Left ventricle myocardium inferior (tissue), 1 donor: Measurements from ENCODE around the gene PPP3R1. TPM values are rescaled to one million over a fixed set of nuclear protein-coding genes. Genes with fewer than 3 reads are reported as not detected.

Source experiments
- DNase-seq: peaks from one replicate; pipeline ENCODE4 v3.0.0-alpha.2; 2020
- H3K27ac ChIP-seq: fragments of 200-600 bp; replicated peaks from 2 replicates; pipeline ENCODE4 v1.8.0; 2021
- H3K27me3 ChIP-seq: fragments of 200-600 bp; 2 replicates; pipeline ENCODE4 v1.8.0; 2021; ENCODE audit warnings: low read depth
- H3K36me3 ChIP-seq: fragments of 200-600 bp; 2 replicates; pipeline ENCODE4 v1.8.0; 2021
- H3K4me1 ChIP-seq: fragments of 200-600 bp; 2 replicates; pipeline ENCODE4 v1.8.0; 2021
- H3K4me3 ChIP-seq: fragments of 200-600 bp; 2 replicates; pipeline ENCODE4 v1.8.0; 2021; ENCODE audit warnings: mild to moderate bottlenecking, moderate library complexity
- H3K9me3 ChIP-seq: fragments of 200-600 bp; replicated peaks from 2 replicates; pipeline ENCODE4 v1.8.0; 2021
- intact Hi-C: fragments of 100-400 bp; cut with micrococcal nuclease; formaldehyde crosslinking; loops from one replicate; pipeline ENCODE4 v1.11.0; 2022
- total RNA-seq: library from RNA; stranded (reverse); fragmentation: NEBNext Ultra II Directional; extraction: Animal tissue kit (Norgen Biotek cat#: 25700); gene quantifications from one replicate; pipeline ENCODE4 v1.2.1, GENCODE V29; 2021
- TF ChIP-seq, protein P1 (sequence below): fragments of 200-600 bp; IDR thresholded peaks from 2 replicates; pipeline ENCODE4 v1.8.0; 2021; ENCODE audit warnings: antibody characterized with exemption, mild to moderate bottlenecking, borderline replicate concordance
- donor health status: DM: no; HTN: yes; CAD: no; lungs with severe emphysema.

Gene PPP3R1
- total RNA-seq, 1 donor from 2014 or later: 34.6 TPM

DNA sequence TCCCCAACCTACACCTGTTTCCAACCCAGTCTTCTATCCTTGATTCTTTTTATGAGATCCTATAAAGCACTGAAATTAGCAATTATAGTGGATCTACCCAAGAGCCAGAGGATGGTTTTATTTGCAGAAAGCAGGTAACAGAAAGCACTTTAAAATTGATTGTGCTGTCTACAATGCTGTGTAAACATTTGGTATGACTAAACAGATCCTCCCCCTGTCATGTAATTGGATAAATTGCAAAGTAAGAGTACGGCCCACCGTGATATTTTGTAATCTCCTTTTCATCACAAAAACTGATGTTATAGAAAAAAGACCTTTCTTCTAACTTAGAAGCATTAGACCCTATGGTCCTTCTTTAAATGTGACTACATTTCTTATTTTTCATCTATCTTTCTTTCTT is 11.3 kb upstream of the PPP3R1 start:
- Histone ChIP-seq H3K4me1 (no peaks in the 10 kb centered on the region), H3K27me3 (no peaks in the 10 kb centered on the region), H3K9me3 (no peaks in the 10 kb centered on the region), H3K4me3 (no peak overlapping the region), H3K36me3 (no peaks in the 10 kb centered on the region), H3K27ac (no peak overlapping the region)
- intact Hi-C loops: no loop called here
- no peak for DNase-seq
- TF ChIP-seq, protein P1, sequence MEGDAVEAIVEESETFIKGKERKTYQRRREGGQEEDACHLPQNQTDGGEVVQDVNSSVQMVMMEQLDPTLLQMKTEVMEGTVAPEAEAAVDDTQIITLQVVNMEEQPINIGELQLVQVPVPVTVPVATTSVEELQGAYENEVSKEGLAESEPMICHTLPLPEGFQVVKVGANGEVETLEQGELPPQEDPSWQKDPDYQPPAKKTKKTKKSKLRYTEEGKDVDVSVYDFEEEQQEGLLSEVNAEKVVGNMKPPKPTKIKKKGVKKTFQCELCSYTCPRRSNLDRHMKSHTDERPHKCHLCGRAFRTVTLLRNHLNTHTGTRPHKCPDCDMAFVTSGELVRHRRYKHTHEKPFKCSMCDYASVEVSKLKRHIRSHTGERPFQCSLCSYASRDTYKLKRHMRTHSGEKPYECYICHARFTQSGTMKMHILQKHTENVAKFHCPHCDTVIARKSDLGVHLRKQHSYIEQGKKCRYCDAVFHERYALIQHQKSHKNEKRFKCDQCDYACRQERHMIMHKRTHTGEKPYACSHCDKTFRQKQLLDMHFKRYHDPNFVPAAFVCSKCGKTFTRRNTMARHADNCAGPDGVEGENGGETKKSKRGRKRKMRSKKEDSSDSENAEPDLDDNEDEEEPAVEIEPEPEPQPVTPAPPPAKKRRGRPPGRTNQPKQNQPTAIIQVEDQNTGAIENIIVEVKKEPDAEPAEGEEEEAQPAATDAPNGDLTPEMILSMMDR: no peak

DNA sequence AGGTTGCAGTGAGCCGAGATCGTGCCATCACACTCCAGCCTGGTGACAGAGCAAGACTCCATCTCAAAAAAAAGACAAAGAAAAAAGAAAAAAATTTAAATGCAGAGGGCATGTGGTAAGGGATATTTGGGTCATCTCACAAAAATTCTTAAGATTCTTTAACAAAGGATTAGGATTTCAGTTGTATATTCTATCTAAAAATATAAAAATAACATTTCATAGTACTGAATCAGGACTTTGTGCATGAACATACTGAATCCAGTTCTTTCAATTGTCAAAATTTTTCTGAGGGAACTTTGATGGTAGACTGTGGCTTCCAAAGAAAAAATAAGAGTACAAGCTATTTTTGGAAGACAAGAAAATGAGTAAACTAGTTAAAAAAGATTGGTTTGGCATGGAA is 6.5 kb upstream of the PPP3R1 start:
- intact Hi-C loops: no loop called here
- TF ChIP-seq, protein P1: no peak
- no peaks in the 10 kb centered on the region for H3K27me3 ChIP-seq

DNA sequence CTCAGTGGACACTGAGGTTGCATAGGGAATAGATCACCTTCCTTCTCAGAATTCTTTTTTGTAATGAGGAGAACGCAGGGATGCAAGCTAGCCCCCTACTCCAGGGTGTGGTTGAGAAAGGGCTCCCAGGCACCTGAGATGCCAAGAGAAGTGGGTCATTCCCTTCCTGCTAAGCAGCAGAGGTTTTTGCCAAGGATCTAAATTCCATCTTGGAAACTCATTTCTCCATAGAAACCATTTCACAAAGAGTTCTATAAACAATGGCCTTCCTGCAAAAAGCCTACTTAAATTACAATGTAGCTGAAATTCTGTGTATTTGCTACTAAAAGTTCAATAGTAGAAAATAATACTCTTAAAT is 3.7 kb upstream of the PPP3R1 start:
- Histone ChIP-seq H3K4me3 (no peak overlapping the region), H3K36me3 (no peaks in the 10 kb centered on the region), H3K27ac (peak overlapping the region; percentile 12), H3K27me3 (no peaks in the 10 kb centered on the region), H3K4me1 (peaks cover 20% of the 10 kb centered on the region), H3K9me3 (no peaks in the 10 kb centered on the region)
- TF ChIP-seq, protein P1: no peak
- intact Hi-C loops: no loop called here
- no peak for DNase-seq

More for the DNA sequence above, 6.5 kb upstream of the PPP3R1 start:
- Histone ChIP-seq H3K4me1 (peaks cover 11% of the 10 kb centered on the region), H3K36me3 (no peaks in the 10 kb centered on the region), H3K9me3 (no peaks in the 10 kb centered on the region), H3K27ac (no peak overlapping the region), H3K4me3 (no peak overlapping the region)
- DNase-seq: no peak

DNA sequence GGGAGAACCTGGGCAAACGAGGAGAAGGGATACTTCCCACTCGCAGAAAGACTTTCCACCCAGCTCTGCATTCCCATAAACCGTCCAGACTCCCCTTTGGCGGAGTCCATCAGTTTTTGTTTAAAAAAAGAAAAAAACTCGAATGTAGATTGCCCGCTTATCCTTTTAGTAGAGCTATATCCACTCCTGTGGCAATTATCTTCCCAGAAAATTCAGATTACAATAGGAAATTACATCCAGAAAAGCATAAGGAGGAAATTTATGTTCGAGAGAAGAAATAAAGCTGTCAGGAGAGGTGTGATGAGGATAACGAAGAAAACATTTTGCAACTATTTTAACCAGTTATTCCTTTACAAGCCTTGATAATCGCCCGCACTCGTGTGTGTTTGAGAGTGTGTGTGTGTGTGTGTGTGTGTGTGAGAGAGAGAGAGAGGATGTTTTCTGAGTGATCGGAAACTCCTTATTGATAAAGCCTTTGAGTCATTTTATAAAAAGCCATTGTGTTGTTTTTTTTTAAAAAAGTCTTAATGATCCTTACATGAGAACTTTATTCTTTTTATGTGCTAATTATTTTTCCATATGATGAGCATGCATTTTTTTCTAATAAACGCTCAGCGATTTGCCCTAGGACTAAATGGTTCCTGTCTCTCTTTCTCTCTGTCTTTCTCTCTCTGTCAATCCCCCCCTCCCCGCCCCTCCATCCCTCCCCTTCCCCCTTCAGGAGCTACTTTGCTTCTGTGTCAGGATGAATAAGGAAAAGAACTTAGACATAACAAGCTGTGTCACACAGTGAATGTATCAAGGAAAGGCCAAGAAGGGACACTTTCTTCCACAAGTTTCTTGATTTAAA is 1.1 kb upstream of the PPP3R1 start:
- H3K9me3 ChIP-seq: no peaks in the 10 kb centered on the region
- H3K4me1 ChIP-seq: peaks cover 46% of the 10 kb centered on the region
- intact Hi-C loops: no loop called here
- no peaks in the 10 kb centered on the region for H3K36me3 ChIP-seq
- no peaks in the 10 kb centered on the region for H3K27me3 ChIP-seq
- DNase-seq: no peak
- peak overlapping the region; percentile 85 for H3K4me3 ChIP-seq
- TF ChIP-seq, protein P1: no peak
- H3K27ac ChIP-seq: peak overlapping the region; percentile 97

DNA sequence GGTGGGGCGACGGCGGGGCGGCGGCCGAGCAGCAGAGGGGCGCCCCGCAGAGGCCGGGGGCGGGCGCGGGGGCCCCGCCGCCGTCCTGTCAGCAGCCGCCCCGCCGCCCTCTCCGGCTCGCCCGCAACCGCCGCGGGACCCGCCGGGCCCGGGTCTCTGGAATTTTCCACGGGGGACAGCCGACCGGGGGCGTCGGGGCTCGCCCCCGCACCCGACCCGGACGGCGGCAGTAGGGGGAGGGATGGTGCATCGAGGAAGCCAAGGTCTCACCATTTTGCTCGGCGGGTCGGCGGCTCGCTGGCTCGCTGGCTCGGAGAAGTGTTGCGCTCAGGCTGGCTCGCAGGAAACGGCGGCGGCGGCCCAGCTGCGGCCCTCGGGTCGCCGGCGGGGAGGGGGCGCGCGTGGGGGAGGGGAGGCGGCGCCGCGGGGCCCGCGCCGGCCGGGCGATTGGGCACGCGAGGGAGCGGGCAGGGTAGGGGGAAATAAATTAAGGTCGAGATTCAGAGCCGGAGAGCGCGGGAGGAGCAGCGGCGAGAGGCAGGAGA is 405 bp downstream of the PPP3R1 start:
- Histone ChIP-seq H3K27ac (peak overlapping the region; percentile 97), H3K27me3 (no peaks in the 10 kb centered on the region), H3K36me3 (no peaks in the 10 kb centered on the region), H3K4me1 (peaks cover 61% of the 10 kb centered on the region), H3K9me3 (no peaks in the 10 kb centered on the region), H3K4me3 (peak overlapping the region; percentile 85)
- intact Hi-C loops: no loop called here
- DNase-seq: peak; percentile 41
- TF ChIP-seq, protein P1: no peak
